Activated CD4-positive, alpha-beta T cell treated with anti-CD3 and anti-CD28 coated beads, Interleukin-2, Interleukin-4, amounts not matched to agents 100 ng/mL and 50 ng/mL, durations not matched to agents 16 hours and 8 hours (primary cell): Measurements from ENCODE around the gene FADS3.

Experiments used
- DNase-seq: peaks from one replicate; pipeline ENCODE4 v3.0.0-alpha.2; 2020; ENCODE audit warnings: low spot score

The FADS3 gene

GRCh38 chr11:61855939-61856680, 35.2 kb downstream of the FADS3 start:
- no peak for DNase-seq

- no peak for DNase-seq
Measured at GRCh38 chr11:61854966-61855714, 36.2 kb downstream of the FADS3 start.

DNA sequence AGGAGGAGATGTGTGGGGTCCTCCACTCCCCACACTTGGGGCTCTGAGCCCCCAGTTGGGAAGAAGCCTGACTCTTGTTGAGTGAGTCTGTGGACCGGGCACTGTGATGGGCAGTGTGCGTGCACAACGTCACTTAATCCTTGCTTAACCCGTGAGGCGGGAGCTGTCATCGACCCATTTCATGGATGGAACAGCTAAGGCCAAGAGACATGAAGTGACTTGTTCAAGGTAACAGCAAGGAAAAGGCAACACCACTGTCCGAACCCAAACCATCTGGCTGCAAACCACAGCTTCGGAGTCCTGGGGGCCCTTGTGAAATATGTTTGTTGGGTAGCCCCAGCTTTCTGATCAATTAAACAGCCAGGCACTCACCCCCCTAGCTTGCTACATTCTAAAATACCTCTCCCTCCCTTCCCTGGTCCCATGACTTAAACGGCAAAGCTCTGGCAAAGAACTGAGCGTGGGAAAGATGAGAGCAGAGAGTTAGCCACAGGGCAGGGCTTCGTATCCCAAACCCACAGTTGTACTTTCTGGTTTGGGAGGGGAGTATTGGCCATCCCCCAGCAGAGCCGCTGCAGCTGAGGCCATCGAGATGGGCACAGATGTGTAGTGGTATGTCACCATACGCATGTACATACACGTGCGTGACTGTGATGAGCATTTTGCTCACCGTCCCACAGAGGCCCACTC, 37.0 kb downstream of the FADS3 start:
- DNase-seq = no peak

DNA sequence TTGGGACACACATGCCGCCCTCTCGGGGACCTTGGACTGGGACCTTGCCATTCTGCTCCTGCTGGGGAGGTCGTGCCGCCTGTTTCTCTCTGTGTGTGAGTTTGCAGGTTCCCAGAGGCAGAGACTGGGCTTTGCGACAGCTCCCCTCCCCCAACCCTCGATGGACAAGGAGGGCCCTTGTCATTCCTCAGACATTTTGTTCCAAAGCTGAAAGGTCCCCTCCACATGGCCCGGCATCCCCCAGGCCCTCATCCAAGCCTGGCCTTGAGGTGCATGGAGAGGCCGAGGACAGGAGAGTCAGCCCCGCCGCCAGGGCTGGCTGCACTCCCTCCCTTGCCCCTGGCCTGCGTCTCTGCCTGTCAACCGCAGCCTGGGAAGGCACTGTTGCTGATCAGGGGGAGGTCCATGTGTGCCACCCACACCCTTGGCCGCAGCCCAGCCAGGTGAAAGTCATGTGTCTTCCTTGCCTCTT, 37.6 kb downstream of the FADS3 start:
- no peak for DNase-seq

GRCh38 chr11:61851900-61852295, 39.4 kb downstream of the FADS3 start:
- no peak for DNase-seq

- no peak for DNase-seq
Measured at GRCh38 chr11:61851113-61851899, 40.0 kb downstream of the FADS3 start.

DNA sequence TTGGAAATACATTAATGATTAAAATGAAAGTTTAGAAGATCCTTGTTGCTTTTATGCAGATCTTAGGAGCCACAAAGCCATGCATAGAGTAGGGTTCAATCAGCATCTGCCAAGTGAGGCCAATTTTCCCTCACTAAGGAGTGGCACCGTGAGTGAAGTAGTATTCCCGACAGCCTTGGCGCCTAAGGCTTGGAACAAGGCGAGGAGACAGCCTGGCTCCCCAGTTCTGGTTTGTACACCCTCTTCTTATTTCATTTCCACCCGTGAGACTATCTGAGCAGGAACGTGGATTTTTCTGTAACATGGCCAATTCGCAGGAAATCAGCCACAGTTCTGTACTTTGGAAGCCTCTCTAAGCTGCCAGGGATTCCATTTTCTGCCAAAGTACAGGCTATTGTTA, 40.7 kb downstream of the FADS3 start:
- DNase-seq = no peak

- DNase-seq = no peak
Measured at GRCh38 chr11:61848631-61849030, 42.7 kb downstream of the FADS3 start.

- DNase-seq = no peak
Measured at GRCh38 chr11:61847914-61848581, 43.3 kb downstream of the FADS3 start.

DNA sequence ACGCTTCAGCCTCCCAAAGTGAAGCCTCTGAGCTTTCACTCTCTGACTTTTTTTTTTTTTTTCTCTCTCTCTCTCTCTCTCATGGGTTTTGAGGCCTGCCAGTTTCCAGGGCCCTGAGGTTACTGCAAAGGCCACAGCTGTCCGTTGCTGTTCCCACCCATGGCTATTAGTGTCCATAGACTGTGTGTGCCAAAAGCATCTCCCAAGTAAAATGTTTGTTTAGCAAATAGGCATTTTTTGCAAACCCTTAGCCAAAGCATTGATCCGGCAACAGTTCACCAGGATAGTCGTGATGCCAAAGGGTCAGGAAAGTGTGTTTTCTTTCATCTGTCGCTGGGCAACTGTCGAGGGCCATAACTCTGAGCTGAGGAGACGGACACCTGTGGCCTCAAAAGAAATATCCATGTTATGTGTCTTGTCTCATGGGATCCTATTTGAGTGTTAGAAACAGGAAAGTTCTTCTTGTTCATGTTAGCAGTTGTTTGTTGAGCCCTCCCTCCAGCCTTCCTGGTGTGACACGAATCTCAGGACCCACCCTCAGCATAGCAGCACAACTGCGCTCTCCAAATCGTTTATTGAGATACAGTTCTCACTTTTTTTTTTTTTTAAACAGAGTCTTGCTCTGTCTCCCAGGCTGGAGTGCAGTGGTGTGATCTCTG, 44.9 kb downstream of the FADS3 start:
- no peak for DNase-seq

- no peak for DNase-seq
Measured at GRCh38 chr11:61844909-61845565, 46.3 kb downstream of the FADS3 start.

GRCh38 chr11:61842528-61842820, 48.9 kb downstream of the FADS3 start:
- no peak for DNase-seq

DNA sequence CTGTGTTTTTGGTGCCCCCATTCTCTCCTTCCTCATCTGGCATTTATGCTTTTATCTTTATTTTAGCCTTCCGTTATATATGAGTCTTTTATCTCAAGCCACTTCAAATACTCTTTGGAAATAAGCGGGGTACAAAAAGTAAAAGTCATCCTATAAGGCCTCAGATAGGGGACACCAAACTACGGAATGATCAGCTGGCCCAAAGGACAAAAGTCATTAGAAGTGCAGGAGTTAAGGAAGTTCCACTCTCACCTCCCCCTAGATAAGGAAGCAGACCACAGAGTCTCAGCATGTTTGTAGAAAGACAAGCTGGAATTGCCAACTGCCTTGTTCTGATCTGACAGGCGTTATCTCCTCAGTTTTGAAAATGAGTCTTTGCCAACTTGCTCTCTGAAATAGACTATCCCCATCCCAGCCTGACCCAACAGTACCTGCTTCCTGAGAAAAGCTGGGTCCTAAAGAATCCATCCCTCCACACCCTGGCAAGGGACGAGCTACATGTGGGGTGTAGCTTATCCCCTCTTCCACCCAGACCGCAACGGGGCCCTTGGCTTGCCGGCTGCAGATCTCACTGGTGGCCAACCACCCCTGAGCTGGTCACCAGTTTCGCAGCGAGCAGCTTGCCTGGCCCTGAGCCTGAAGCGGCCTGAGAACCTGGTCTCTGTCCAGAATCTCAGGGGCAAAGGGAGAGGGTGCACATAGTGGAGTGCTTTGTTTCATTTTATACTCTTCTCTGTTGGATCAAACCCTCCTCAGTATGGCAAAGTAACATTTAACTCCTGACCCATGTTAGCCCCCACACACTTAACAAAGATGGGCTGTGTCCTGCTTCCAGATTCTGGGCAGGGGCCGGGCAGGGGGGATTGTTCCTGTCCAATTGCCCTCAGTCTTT, 49.5 kb downstream of the FADS3 start:
- DNase-seq = no peak

GRCh38 chr11:61840371-61840770, 51.0 kb downstream of the FADS3 start:
- DNase-seq = no peak

DNA sequence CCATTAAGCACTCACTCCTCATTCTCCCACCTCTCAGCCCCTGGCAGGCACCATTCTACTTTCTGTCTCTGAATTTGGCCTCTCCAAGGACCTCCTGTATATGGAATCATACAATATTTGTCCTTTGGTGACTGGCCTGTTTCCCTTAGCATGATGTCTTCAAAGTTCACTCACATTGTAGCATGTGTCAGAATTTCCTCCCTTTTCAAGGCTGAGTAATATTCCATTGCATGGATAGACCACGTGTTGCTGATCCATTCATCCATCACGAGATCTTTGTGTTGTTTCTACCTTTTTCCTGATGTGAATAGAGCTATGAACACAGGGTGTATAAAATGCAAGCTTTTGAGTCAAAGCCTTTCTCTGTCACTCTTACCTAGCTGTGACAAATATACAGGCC, 51.6 kb downstream of the FADS3 start:
- no peak for DNase-seq

DNA sequence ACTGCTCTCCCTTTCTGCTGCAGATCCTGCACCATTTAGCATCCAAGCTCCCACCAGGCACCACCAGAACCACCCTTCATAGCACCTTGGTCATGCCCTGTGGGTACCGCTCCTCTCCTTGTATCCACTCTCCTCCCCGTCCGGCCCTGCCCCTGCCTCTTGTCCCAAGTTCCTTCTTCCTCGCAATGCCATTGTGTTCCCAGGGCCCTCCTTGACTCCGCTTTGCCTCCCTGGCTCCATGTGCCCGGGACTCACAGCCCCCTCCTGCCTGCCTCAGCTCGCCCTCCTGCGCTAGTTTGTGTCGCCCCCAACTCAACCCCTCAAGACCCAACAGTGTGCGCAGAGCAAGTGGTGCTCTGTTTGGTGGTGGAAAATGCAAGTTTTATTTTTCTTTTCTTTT, 52.4 kb downstream of the FADS3 start:
- no peak for DNase-seq

DNA sequence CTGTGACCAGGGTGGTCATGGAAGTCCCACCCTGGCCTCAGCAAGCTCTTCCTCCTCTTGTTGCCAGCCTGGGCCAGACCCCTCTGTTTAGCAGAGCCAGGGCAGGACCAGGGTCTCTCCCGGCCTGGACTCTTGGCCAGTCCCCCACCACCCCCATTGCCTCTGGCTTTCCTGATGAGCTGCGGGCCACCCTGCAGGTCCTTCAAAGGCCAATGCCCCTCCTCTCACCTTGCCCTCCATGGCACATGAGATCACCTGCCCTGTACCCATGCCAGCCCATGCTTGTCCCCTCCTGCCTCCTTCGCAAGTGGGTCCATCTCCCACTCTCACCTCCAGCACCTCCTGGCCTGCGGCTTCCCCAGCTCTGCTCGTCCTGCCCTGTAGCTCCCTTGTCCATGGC, 52.8 kb downstream of the FADS3 start:
- DNase-seq = no peak

GRCh38 chr11:61837411-61838005, 53.8 kb downstream of the FADS3 start:
- no peak for DNase-seq

- no peak for DNase-seq
Measured at GRCh38 chr11:61836193-61836592, 55.2 kb downstream of the FADS3 start.
